ENCODE data around the gene THOP1. TPM values are rescaled to one million over a fixed set of nuclear protein-coding genes. Genes with fewer than 3 reads are reported as not detected.

The THOP1 gene
- 86.1 and 119 TPM in 2 replicates for total RNA-seq

GRCh38 chr19:2785244-2785997 is at the start of gene THOP1:
Gene THOP1, plus strand, starts transcription at chr19:2785503. Its CDS starts 160 bp downstream, at chr19:2785663.

GRCh38 chr19:2739602-2740313 is 45.5 kb upstream of the THOP1 start, which contains the start of gene SLC39A3:
Gene SLC39A3, minus strand, starts transcription at chr19:2740017. Its CDS starts 2,760 bp downstream, at chr19:2737257.

GRCh38 chr19:2782936-2783780 is 2.1 kb upstream of the THOP1 start, which contains the start of gene SGTA:
Gene SGTA, minus strand, starts transcription at chr19:2783273. Its CDS starts 14,205 bp downstream, at chr19:2769068.

GRCh38 chr19:2819540-2820111 is 34.3 kb downstream of the THOP1 start, which contains the start of gene ZNF554:
Gene ZNF554, plus strand, starts transcription at chr19:2819868. Its CDS starts 204 bp downstream, at chr19:2820072.

GRCh38 chr19:2840794-2841791 is 55.8 kb downstream of the THOP1 start, which contains the start of gene ZNF555:
Gene ZNF555, plus strand, starts transcription at chr19:2841475. Its CDS starts 98 bp downstream, at chr19:2841573.

Other genes starting within 250 kb of the THOP1 start
- 0.32 TPM in 1 of 2 replicates, not detected in the other for gene GNG7, start 82.8 kb upstream of the THOP1 start, total RNA-seq
- under 0.01 TPM in 1 of 2 replicates, not detected in the other for gene DIRAS1, start 64.1 kb upstream of the THOP1 start, total RNA-seq
- gene SLC39A3, start 45.5 kb upstream of the THOP1 start, total RNA-seq: 19.5 and 24.3 TPM in 2 replicates
- gene SGTA, start 2.2 kb upstream of the THOP1 start, total RNA-seq: 36.5 and 44.2 TPM in 2 replicates
- 2.6 TPM in 2 replicates for gene ZNF554, start 34.4 kb downstream of the THOP1 start, total RNA-seq
- 3.9 and 6.8 TPM in 2 replicates for gene ZNF555, start 56.0 kb downstream of the THOP1 start, total RNA-seq
- gene ZNF556, start 81.8 kb downstream of the THOP1 start, total RNA-seq: not detected in 2 replicates
- gene ZNF57, start 115.4 kb downstream of the THOP1 start, total RNA-seq: 4.9 and 6.8 TPM in 2 replicates
- gene ZNF77, start 159.5 kb downstream of the THOP1 start, total RNA-seq: 9.7 and 16.3 TPM in 2 replicates
- 4.9 and 7.1 TPM in 2 replicates for gene TLE6, start 192.1 kb downstream of the THOP1 start, total RNA-seq
- 16.3 and 19.5 TPM in 2 replicates for gene TLE2, start 243.8 kb downstream of the THOP1 start, total RNA-seq